HUDEP-2 (cell line): ENCODE results near the gene NUDT13.
A peak's percentile ranks its signal among the peaks of the same experiment; 100 is the strongest.

Experiments
- DNase-seq, 76 experiments: peaks; one replicate each; lab custom pipeline; 2025; ENCODE audit not compliant: unreplicated experiment in 76 of 76; lab: John Stamatoyannopoulos, UW

Gene NUDT13

GRCh38 chr10:73110345-73110849 is at the start of gene NUDT13:
Gene NUDT13, plus strand, starts transcription at chr10:73110455. Its CDS starts 3,911 bp downstream, at chr10:73114366.
- DNase-seq = peak in 51 of 76 experiments; percentile 4 to 70 (median 20)

DNA sequence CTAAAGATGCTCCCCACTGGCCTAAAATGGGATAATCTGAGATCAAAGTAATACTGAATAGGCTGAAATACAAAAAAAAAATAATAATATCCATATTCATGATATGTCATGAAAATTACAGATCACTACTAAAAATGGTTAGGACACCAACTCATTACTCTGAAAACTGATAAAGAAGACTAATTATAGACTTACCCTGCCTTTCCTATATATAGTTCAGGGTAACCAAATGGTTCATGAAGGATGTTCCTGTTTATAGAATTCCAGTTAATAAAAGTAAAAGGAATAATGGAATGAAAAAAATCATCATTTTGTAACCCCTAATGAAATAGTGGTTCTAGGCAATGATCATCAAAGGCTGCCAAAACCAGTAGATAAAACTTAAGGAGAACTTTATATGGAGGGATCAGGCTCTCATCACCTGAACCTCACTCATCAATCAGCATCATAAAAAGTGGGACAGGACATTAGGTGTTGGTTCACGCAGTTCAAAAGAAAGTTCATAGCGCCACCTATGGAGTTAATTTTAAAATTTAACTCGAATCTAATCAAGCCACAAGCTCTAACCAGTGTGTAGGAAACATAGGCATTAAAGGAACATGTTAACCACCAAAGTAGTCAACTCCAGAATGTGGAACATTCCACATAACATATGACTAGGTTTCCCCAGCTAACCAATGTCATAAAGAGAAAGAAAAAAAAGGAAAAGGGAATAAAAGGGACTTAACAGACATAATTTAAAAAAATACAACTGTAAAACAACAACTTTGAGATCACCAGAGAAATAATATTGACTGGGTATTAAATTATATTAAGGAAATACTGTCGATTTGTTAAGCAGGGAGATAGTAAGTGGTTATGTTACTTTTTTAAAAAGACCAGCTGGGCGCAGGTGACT is 49.3 kb upstream of the NUDT13 start:
- peak in 24 of 76 experiments; percentile 3 to 55 (median 22) for DNase-seq

DNA sequence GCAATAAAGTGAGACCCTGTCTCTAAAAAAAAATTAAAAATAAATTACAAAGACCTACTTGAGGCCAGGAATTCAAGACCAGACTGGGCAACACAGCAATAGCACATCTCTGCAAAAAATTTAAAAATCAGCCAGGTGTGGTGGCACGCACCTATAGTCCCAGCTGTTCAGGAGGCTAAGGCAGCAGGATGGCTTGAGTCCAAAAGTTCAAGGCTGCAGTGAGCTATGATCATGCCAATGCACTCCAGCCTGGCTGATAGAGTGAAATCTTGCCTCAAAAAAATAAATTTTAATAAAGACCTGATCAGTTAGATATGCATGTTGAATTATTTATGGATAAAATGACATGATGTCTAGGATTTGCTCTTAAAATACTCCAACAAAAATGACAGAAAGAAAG is 48.5 kb upstream of the NUDT13 start:
- DNase-seq = no peak

- no peak for DNase-seq
These were observed 44.8 kb upstream of the NUDT13 start for GRCh38 chr10:73065441-73065840.

GRCh38 chr10:73073627-73074026 is 36.6 kb upstream of the NUDT13 start:
- DNase-seq = no peak

- DNase-seq = no peak
These were observed 34.4 kb upstream of the NUDT13 start for GRCh38 chr10:73075829-73076228.

- peak in 9 of 76 experiments; percentile 3 to 30 (median 13) for DNase-seq
These were observed 33.7 kb upstream of the NUDT13 start for GRCh38 chr10:73076360-73077183.

GRCh38 chr10:73079779-73080541 is 30.3 kb upstream of the NUDT13 start:
- DNase-seq = peak in 8 of 76 experiments; percentile 8 to 16 (median 11)

GRCh38 chr10:73083221-73083620 is 27.0 kb upstream of the NUDT13 start:
- DNase-seq = no peak

DNA sequence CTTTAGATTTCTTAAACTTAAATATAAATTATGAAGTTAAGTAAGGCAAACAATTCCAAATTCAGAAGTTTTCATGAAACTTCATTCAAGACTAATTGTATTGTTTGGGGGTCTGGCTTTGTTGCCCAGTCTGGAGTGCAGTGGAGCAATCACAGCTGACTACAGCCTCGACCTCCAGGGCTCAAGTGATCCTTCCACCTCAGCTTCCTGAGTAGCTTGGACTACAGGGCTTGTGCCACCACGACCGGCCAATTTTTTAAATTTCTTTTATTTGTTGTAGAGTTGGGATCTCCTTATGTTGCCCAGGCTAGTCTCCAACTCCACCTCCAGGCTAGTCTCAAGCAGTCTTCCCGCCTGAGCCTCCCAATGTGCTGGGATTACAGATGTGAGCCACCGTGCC is 26.0 kb upstream of the NUDT13 start:
- DNase-seq = no peak

GRCh38 chr10:73086816-73087215 is 23.4 kb upstream of the NUDT13 start:
- no peak for DNase-seq

GRCh38 chr10:73088304-73088703 is 22.0 kb upstream of the NUDT13 start:
- DNase-seq = no peak

GRCh38 chr10:73092830-73093229 is 17.4 kb upstream of the NUDT13 start:
- DNase-seq = no peak

DNA sequence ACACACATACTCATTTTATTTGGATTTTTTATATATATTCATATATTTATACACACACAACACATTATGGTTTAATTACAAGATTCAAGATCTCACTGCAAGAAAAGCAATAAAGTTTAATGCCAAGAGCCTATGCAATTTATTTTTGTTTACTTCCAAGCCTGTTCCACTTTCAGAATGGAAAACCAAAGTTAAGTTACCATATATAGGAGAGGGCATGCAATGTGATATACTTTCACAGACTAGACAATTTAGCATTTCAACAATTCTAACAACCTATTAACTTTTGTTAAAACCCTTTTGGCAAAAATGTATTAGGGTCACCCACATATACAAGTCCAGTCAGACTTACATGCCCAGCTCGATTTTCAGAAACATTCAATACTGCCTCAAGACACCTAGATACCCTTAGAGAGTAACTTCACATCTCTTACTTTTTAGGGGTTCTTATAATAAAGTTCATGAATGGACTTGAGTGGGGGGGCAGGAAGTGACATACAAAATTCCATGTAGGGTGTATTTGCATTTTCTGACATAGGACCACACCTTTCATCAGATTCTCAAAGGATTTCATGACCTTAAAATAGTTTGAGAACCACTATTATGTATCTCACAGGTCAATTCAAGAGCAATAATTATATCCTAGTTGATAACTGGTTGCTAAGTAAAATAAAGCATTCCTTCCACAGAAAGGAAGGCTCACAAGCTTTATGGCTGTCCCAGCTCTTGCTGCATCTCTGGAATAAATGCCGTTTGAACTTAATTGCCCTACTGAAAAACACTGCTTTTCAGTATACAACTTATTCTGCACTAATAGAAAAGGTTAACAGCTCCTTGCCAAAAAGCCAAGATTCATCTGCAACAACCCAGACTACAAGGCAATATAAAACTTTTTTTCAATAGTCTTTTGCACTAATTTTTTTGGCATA is 16.1 kb upstream of the NUDT13 start:
- DNase-seq = peak in 1 of 76 experiments; percentile 19

GRCh38 chr10:73094986-73095480 is 15.2 kb upstream of the NUDT13 start:
- no peak for DNase-seq

DNA sequence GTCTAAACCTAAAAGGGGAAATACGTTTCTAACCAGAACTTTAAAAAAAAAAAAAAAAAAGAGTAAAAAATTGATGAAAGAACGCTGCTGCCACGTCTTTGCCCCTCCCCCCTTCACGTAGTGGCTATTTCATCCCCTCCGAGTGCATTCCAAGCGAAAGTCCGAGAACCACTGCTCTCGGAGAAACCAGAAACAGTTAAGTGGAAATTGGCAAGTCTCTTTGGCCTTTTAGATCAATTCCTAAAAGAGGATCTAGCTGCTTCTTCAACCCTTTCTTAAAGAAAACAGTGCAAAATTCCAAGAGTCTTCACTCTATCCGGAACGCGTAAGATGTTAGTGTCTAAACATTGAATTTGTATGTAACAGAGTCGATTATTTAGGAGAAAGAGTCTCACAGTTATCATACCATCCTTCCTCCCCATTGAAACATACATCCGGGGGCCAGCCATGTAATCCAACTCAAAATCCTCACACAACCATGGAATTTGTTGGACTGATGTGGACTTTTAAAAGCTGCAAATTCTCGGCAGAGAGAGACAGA is 14.7 kb upstream of the NUDT13 start:
- DNase-seq = peak in 20 of 76 experiments; percentile 4 to 44 (median 14)

- DNase-seq = peak in 54 of 76 experiments; percentile 12 to 78 (median 38)
These were observed 14.2 kb upstream of the NUDT13 start for GRCh38 chr10:73096041-73096448.

- peak; percentile 52 to 98 (median 93) for DNase-seq
These were observed 13.6 kb upstream of the NUDT13 start, which contains the start of gene P4HA1 for GRCh38 chr10:73096449-73097304. Gene P4HA1, minus strand, starts transcription at chr10:73096866. Its CDS starts 21,983 bp downstream, at chr10:73074883.
